CD4-positive, alpha-beta T cell treated with Interleukin-21 for 1 hour (primary cell): ENCODE data around the gene PCMTD2.
"Not testable (repeated sequence)": the region's sequence is repeated elsewhere in the genome, so short reads cannot be mapped to it uniquely, and the experiment has no call there.

Source experiments
- DNase-seq: peaks from one replicate; pipeline ENCODE4 v3.0.0-alpha.2; 2020

The PCMTD2 gene

GRCh38 chr20:64224351-64225170 lies 31.0 kb upstream of the PCMTD2 start:
- DNase-seq: no peak

DNA sequence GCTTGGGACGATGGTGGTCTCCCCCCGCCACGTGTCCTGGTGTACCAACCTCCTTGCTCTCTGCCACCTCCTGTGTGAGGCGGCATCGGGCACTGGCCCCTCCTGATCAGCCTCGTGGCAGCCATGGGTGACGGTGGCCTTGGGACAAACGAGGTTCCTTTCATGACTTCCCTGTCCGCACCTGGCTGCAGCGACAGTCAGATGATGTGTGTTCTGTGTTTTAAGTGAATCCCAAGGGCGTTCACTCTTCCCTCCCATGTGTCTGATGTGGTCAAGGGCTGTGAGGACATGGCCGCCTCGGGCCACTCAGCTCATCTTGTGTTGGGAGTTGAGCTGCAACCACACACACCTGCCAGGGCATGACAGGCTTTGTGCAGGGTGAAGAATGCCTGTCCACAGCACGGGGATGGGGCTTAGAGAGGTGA lies 30.4 kb upstream of the PCMTD2 start:
- DNase-seq: no peak

- DNase-seq: no peak
Measured at GRCh38 chr20:64225828-64226598, 29.5 kb upstream of the PCMTD2 start.

- DNase-seq: peak; percentile 51
Measured at GRCh38 chr20:64226686-64227580, 28.6 kb upstream of the PCMTD2 start.

DNA sequence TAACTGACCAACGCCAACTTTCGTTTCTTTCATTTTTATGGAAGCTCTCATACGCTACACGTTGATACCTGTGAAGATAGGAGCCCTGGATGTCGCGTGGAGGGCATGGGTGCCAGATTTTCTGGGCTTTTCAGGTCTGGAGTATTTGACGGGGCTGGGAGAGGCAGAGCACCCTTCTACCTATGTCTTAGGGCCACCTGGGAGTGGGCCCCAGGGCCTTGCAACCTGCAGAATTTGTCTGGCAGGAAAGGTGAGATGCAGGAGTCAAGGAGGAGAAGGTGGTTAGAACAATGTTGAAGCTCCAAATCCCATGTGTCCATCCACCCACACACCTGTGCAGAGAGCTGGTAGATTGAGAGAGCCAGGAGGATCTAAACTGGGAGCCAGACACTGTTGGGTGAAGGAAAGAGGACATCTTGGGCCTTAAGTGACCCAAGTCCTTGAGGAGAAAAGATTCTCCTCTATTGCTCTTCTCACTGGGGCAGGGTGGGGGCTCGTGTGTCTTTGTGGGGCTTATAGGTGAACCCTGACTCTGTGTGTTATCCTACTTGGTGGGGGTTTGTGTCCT lies 27.4 kb upstream of the PCMTD2 start:
- no peak for DNase-seq

- no peak for DNase-seq
Measured at GRCh38 chr20:64228751-64229506, 26.6 kb upstream of the PCMTD2 start.

DNA sequence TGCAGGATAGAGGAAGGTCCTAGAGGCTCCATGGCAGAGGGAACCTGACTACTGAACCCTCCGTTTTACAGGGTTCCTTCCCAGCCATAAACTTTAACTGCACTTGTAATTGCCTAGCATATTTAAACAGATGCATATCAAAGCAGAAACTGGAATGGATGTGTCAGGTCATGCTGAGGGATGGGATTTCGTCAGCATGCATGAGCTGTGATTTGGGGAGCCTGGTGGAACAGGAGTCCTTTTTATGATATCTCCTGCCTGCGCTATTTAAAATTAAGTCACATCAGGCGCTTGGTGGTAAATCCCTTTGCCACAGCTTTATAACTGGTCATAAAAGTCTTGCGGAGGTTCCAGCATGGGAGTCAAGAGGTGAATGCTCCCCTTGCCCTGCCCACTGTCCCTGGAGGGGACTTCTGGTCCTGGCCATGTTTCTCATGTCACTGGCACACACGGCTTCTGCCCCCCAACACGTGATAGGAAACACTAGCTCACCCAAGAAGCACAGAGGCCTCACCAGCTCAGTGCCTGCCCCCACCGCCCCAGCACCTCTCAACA lies 26.0 kb upstream of the PCMTD2 start:
- DNase-seq: no peak

DNA sequence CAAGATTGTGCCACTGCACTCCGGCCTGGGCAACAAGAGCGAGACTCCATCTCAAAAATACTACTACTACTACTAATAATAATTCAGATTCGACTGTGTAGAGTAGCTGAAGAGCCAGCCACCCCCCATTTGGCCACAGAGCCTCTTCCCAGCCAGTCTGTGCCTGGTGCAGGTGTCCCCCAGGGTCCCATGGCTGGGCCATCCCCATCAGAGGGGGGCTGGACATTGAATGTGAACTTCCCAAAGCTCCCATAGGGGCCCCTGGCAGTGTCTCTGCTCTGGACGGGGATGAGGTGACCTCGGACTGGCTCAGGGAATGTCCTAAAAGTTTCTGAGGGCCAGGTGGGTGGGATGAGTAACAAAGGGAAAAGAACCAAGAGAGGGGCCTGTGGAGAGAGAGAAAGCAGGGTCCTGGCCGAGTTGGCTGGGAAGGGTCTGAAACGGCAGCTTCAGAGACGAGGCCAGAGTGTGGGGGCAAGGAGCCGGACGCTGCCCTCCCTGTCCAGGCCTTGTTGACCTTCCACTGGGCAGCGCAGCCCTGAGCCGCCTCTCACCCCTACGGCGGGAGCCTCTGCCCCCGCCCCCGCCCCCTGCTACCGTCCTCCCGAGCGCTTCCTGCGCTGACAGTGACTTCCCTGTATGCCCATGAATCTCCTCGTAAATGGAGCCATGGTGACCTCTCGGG lies 24.9 kb upstream of the PCMTD2 start:
- DNase-seq: no peak

- no peak for DNase-seq
Measured at GRCh38 chr20:64231621-64232550, 23.7 kb upstream of the PCMTD2 start.

DNA sequence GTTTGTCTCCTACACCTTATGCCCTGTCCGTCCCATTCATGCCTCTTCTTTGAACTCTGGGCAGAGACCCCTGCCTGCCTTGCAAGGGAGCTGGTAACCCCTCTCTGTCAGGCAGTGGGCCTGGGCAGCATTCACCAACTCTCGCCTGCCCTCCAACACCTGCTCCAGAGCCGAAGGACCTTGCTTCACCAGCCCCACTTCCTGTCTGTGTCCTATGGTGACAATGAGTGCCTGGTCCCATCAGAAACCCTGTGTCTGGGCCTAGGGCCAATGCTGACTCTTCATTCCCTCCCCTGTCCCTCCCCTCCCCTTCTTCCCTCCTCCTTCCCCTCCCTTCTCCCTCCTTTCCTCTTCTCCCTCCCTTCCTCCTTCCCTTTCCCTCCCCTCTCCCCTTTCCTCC lies 22.8 kb upstream of the PCMTD2 start:
- DNase-seq: no peak

DNA sequence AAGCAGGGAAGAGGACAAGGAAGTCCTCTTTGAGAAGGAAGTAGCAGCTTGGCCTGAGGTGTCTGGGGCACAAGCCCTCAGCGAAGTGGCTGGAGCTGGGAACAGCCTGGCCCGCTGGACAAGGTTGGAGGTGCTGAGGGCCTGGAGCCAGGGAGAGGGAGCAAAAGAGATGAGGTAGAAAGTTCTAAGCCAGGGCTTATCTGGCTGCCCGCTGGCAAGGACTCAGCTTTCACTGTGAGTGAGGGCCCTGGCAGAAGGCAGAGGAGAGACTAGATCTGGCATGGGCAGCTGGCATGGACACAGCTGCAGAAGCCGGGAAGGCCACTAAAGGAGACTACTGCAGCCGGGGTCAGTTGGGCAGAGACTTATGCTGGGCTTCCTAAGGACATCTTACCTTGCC lies 21.8 kb upstream of the PCMTD2 start:
- no peak for DNase-seq

GRCh38 chr20:64234291-64234791 lies 21.2 kb upstream of the PCMTD2 start:
- DNase-seq: no peak

DNA sequence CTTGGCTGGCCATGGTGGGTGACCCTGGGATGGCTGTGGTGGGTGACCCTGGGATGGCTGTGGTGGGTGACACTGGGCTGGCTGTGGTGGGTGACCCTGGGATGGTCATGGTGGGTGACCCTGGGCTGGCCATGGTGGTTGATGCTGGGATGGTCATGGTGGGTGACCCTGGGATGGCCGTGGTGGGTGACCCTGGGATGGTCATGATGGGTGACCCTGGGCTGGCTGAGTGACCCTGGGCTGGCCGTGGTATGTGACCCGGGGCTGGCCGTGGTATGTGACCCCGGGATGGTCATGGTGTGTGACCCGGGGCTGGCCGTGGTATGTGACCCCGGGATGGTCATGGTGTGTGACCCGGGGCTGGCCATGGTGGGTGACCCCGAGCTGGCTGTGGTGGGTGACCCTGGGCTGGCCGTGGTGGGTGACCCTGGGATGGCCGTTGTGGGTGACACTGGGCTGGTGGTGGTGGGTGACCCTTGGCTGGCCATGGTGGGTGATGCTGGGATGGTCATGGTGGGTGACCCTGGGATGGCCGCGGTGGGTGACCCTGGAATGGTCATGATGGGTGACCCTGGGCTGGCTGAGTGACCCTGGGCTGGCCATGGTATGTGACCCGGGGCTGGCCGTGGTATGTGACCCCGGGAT lies 20.5 kb upstream of the PCMTD2 start:
- DNase-seq: not testable (repeated sequence)

- DNase-seq: no peak
Measured at GRCh38 chr20:64236137-64237088, 19.1 kb upstream of the PCMTD2 start.

- DNase-seq: no peak
Measured at GRCh38 chr20:64237316-64237715, 18.2 kb upstream of the PCMTD2 start.

- no peak for DNase-seq
Measured at GRCh38 chr20:64238115-64238825, 17.3 kb upstream of the PCMTD2 start.

- no peak for DNase-seq
Measured at GRCh38 chr20:64238851-64239387, 16.6 kb upstream of the PCMTD2 start.
